ENCODE results near the gene TCHP. TPM values are rescaled to one million over a fixed set of nuclear protein-coding genes. Genes with fewer than 3 reads are reported as not detected.

TCHP gene
- total RNA-seq, 4 donors from 2014 or later = 23.9 to 120 (median 36.3) TPM

DNA sequence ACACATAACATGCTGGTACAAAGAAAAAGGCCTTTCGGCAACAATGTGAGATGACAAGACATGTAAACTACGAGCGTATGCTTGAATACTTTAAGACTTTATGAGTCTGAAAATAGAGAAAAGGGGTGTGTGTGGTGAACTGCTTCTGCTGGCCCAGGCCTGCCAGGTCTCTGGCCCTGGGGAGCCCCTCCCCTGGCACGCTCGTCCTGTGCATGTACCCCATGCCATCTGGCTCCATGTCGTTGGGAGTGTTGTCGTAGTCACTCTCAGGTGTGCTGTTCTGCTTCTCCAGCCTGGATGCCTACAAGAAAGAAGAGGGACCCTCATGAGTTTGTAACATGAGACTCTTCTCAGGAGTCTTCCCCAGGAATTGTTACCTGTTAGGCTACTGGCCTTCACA, 38.9 kb downstream of the TCHP start:
- TF ChIP-seq, protein P1, sequence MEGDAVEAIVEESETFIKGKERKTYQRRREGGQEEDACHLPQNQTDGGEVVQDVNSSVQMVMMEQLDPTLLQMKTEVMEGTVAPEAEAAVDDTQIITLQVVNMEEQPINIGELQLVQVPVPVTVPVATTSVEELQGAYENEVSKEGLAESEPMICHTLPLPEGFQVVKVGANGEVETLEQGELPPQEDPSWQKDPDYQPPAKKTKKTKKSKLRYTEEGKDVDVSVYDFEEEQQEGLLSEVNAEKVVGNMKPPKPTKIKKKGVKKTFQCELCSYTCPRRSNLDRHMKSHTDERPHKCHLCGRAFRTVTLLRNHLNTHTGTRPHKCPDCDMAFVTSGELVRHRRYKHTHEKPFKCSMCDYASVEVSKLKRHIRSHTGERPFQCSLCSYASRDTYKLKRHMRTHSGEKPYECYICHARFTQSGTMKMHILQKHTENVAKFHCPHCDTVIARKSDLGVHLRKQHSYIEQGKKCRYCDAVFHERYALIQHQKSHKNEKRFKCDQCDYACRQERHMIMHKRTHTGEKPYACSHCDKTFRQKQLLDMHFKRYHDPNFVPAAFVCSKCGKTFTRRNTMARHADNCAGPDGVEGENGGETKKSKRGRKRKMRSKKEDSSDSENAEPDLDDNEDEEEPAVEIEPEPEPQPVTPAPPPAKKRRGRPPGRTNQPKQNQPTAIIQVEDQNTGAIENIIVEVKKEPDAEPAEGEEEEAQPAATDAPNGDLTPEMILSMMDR (IDR thresholded peaks at IDR 0.05) = no peak
- TF ChIP-seq POLR2A (IDR thresholded peaks at IDR 0.05) = no peak
- Histone ChIP-seq H3K4me3 (no peak overlapping the region), H3K9me3 (no peaks in the 10 kb centered on the region), H3K27me3 (no peaks in the 10 kb centered on the region), H3K4me1 (no peaks in the 10 kb centered on the region), H3K27ac (no peak overlapping the region), H3K36me3 (peaks cover 0 to 46% (median 0%) of the 10 kb centered on the region in 3 donors)
- DNase-seq = no peak

GRCh38 chr12:109939504-109939903, 39.4 kb downstream of the TCHP start:
- H3K27me3 ChIP-seq = no peaks in the 10 kb centered on the region
- H3K4me1 ChIP-seq = no peaks in the 10 kb centered on the region
- H3K4me3 ChIP-seq = no peak overlapping the region
- no peaks in the 10 kb centered on the region for H3K9me3 ChIP-seq
- H3K36me3 ChIP-seq = peaks cover 0 to 45% (median 0%) of the 10 kb centered on the region in 3 donors
- DNase-seq = no peak
- TF ChIP-seq, protein P1 (IDR thresholded peaks at IDR 0.05) = no peak
- TF ChIP-seq POLR2A (IDR thresholded peaks at IDR 0.05) = no peak
- H3K27ac ChIP-seq = no peak overlapping the region

GRCh38 chr12:109940339-109940923, 40.4 kb downstream of the TCHP start:
- peaks cover 0 to 45% (median 0%) of the 10 kb centered on the region in 3 donors for H3K36me3 ChIP-seq
- H3K27me3 ChIP-seq = no peaks in the 10 kb centered on the region
- H3K4me3 ChIP-seq = no peak overlapping the region
- no peak for TF ChIP-seq POLR2A (IDR thresholded peaks at IDR 0.05)
- TF ChIP-seq, protein P1 (IDR thresholded peaks at IDR 0.05) = no peak
- H3K9me3 ChIP-seq = no peaks in the 10 kb centered on the region
- H3K4me1 ChIP-seq = no peaks in the 10 kb centered on the region
- DNase-seq = no peak
- H3K27ac ChIP-seq = peak overlapping the region in 1 of 4 donors; percentile 12

- H3K4me3 ChIP-seq = no peak overlapping the region
- H3K36me3 ChIP-seq = peaks cover 0 to 35% (median 0%) of the 10 kb centered on the region in 3 donors
- H3K9me3 ChIP-seq = no peaks in the 10 kb centered on the region
- no peak for TF ChIP-seq POLR2A (IDR thresholded peaks at IDR 0.05)
- TF ChIP-seq, protein P1 (IDR thresholded peaks at IDR 0.05) = no peak
- peaks cover 0 to 25% (median 5%) of the 10 kb centered on the region in 4 donors for H3K4me1 ChIP-seq
- H3K27ac ChIP-seq = no peak overlapping the region
- DNase-seq = no peak
- H3K27me3 ChIP-seq = no peaks in the 10 kb centered on the region
Measured at GRCh38 chr12:109943811-109944210, 43.7 kb downstream of the TCHP start.

GRCh38 chr12:109944561-109945359, 44.7 kb downstream of the TCHP start:
- Histone ChIP-seq H3K27me3 (no peaks in the 10 kb centered on the region), H3K9me3 (no peaks in the 10 kb centered on the region), H3K4me3 (no peak overlapping the region), H3K4me1 (peaks cover 0 to 32% (median 5%) of the 10 kb centered on the region in 4 donors), H3K27ac (no peak overlapping the region), H3K36me3 (peaks cover 0 to 35% (median 0%) of the 10 kb centered on the region in 3 donors)
- DNase-seq = no peak
- TF ChIP-seq, protein P1 (IDR thresholded peaks at IDR 0.05) = no peak
- no peak for TF ChIP-seq POLR2A (IDR thresholded peaks at IDR 0.05)

Data from Peyer's patch (tissue), 4 donors.